Liver (tissue), 3 donors: ENCODE measurements around the gene FNDC8.

ENCODE experiments used
- CTCF ChIP-seq: fragments of 150-350 bp; IDR thresholded peaks from 2 replicates; pipeline ENCODE4 v1.5.1; 2017; ENCODE audit warnings: improper control_type of control experiment, low read depth, low read length; ENCODE audit not compliant: missing input control
- EGR1 ChIP-seq, 2 donors: IDR thresholded peaks; 2 replicates each; pipeline ENCODE4 v1.6.1; 2016 to 2018; ENCODE audit warnings: antibody characterized with exemption in 2 of 2, low read depth in 2 of 2
- FOXA1 ChIP-seq: IDR thresholded peaks from 2 replicates; pipeline ENCODE4 v1.6.1; 2016; ENCODE audit warnings: antibody characterized with exemption
- GABPA ChIP-seq, 2 donors: IDR thresholded peaks in 1 of 2; conservative IDR thresholded peaks in 1 of 2; 2 replicates each; pipeline ENCODE4 v1.6.1; 2016; ENCODE audit warnings: antibody characterized with exemption in 2 of 2, mild to moderate bottlenecking in 1 of 2, moderate library complexity in 1 of 2
- HNF4G ChIP-seq: IDR thresholded peaks from 2 replicates; pipeline ENCODE4 v1.6.1; 2016; ENCODE audit warnings: antibody characterized with exemption
- JUND ChIP-seq, 2 donors: IDR thresholded peaks; 2 replicates each; pipeline ENCODE4 v1.6.1; 2016; ENCODE audit warnings: antibody characterized with exemption in 2 of 2
- NR2F2 ChIP-seq: IDR thresholded peaks from 2 replicates; pipeline ENCODE4 v1.6.1; 2016; ENCODE audit warnings: antibody characterized with exemption
- RAD21 ChIP-seq, 2 donors: IDR thresholded peaks; 2 replicates each; pipeline ENCODE4 v1.6.1; 2016; ENCODE audit warnings: antibody characterized with exemption in 2 of 2, mild to moderate bottlenecking in 2 of 2
- TAF1 ChIP-seq: conservative IDR thresholded peaks from 2 replicates; pipeline ENCODE4 v1.6.1; 2016; ENCODE audit warnings: antibody characterized with exemption, mild to moderate bottlenecking
- YY1 ChIP-seq: IDR thresholded peaks from 2 replicates; pipeline ENCODE4 v1.6.1; 2016; ENCODE audit warnings: antibody characterized with exemption, mild to moderate bottlenecking
- ZBTB33 ChIP-seq: IDR thresholded peaks from 2 replicates; pipeline ENCODE4 v1.6.1; 2016; ENCODE audit warnings: antibody characterized with exemption
- TF ChIP-seq, protein P1 (sequence below): IDR thresholded peaks from 2 replicates; pipeline ENCODE4 v1.6.1; 2016; ENCODE audit warnings: antibody characterized with exemption
- TF ChIP-seq, protein P2 (sequence below): IDR thresholded peaks from 2 replicates; pipeline ENCODE4 v1.6.1; 2016; ENCODE audit warnings: antibody characterized with exemption, mild to moderate bottlenecking
- donor health status: healthy.
- donor health status: healthy.

- TF ChIP-seq RAD21 (IDR thresholded peaks at IDR 0.05) (no peak), CTCF (no peak), HNF4G (no peak), ZBTB33 (no peak), YY1 (no peak), EGR1 (IDR thresholded peaks at IDR 0.05; ENCODE audit: low read depth in 2 of 2) (no peak), GABPA (IDR thresholded peaks at IDR 0.05 in 1 of 2, conservative IDR thresholded peaks at IDR 0.05 in 1 of 2) (no peak), TAF1 (no peak), NR2F2 (no peak), JUND (IDR thresholded peaks at IDR 0.05) (no peak), FOXA1 (no peak)
- TF ChIP-seq, protein P1, sequence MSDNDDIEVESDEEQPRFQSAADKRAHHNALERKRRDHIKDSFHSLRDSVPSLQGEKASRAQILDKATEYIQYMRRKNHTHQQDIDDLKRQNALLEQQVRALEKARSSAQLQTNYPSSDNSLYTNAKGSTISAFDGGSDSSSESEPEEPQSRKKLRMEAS, result no peak
- TF ChIP-seq, protein P2, sequence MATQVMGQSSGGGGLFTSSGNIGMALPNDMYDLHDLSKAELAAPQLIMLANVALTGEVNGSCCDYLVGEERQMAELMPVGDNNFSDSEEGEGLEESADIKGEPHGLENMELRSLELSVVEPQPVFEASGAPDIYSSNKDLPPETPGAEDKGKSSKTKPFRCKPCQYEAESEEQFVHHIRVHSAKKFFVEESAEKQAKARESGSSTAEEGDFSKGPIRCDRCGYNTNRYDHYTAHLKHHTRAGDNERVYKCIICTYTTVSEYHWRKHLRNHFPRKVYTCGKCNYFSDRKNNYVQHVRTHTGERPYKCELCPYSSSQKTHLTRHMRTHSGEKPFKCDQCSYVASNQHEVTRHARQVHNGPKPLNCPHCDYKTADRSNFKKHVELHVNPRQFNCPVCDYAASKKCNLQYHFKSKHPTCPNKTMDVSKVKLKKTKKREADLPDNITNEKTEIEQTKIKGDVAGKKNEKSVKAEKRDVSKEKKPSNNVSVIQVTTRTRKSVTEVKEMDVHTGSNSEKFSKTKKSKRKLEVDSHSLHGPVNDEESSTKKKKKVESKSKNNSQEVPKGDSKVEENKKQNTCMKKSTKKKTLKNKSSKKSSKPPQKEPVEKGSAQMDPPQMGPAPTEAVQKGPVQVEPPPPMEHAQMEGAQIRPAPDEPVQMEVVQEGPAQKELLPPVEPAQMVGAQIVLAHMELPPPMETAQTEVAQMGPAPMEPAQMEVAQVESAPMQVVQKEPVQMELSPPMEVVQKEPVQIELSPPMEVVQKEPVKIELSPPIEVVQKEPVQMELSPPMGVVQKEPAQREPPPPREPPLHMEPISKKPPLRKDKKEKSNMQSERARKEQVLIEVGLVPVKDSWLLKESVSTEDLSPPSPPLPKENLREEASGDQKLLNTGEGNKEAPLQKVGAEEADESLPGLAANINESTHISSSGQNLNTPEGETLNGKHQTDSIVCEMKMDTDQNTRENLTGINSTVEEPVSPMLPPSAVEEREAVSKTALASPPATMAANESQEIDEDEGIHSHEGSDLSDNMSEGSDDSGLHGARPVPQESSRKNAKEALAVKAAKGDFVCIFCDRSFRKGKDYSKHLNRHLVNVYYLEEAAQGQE, result no peak
Measured at GRCh38 chr17:35169835-35170363, 48.5 kb downstream of the FNDC8 start.
